Embryonic facial prominence (tissue), 1 donor: ENCODE data around the gene TRIM45.
"Not testable (repeated sequence)": the region's sequence is repeated elsewhere in the genome, so short reads cannot be mapped to it uniquely, and the experiment has no call there.

ENCODE experiments used
- DNase-seq: peaks from one replicate; pipeline ENCODE4 v3.0.0-alpha.2; 2016; ENCODE audit errors: extremely low spot score

The TRIM45 gene

GRCh38 chr1:117135329-117135728 is 13.8 kb upstream of the TRIM45 start:
- no peak for DNase-seq

GRCh38 chr1:117130526-117130925 is 9.0 kb upstream of the TRIM45 start:
- no peak for DNase-seq

GRCh38 chr1:117128323-117129079 is 7.0 kb upstream of the TRIM45 start:
- peak; percentile 56 for DNase-seq

- DNase-seq, result no peak
Measured at GRCh38 chr1:117127795-117128194, 6.2 kb upstream of the TRIM45 start.

GRCh38 chr1:117124661-117125060 is 3.1 kb upstream of the TRIM45 start:
- no peak for DNase-seq

GRCh38 chr1:117123274-117123673 is 1.7 kb upstream of the TRIM45 start:
- no peak for DNase-seq

GRCh38 chr1:117122330-117123025 is 929 bp upstream of the TRIM45 start:
- DNase-seq, result no peak

GRCh38 chr1:117120774-117121588 is 568 bp downstream of the TRIM45 start:
- DNase-seq, result peak; percentile 47

- DNase-seq, result not testable (repeated sequence)
Measured at GRCh38 chr1:117119144-117119543, 2.4 kb downstream of the TRIM45 start.

GRCh38 chr1:117118137-117118536 is 3.4 kb downstream of the TRIM45 start:
- DNase-seq, result no peak

- DNase-seq, result no peak
Measured at GRCh38 chr1:117117697-117118096, 3.9 kb downstream of the TRIM45 start.

GRCh38 chr1:117116784-117117130 is 4.8 kb downstream of the TRIM45 start:
- DNase-seq, result no peak

GRCh38 chr1:117116090-117116783 is 5.3 kb downstream of the TRIM45 start:
- DNase-seq, result no peak

GRCh38 chr1:117114877-117115276 is 6.7 kb downstream of the TRIM45 start:
- DNase-seq, result no peak

- DNase-seq, result no peak
Measured at GRCh38 chr1:117113199-117113598, 8.3 kb downstream of the TRIM45 start.

GRCh38 chr1:117112047-117112717 is 9.4 kb downstream of the TRIM45 start:
- DNase-seq, result no peak

- DNase-seq, result no peak
Measured at GRCh38 chr1:117110774-117111173, 10.8 kb downstream of the TRIM45 start.

GRCh38 chr1:117107364-117107763 is 14.2 kb downstream of the TRIM45 start:
- no peak for DNase-seq

GRCh38 chr1:117106478-117106877 is 15.1 kb downstream of the TRIM45 start:
- no peak for DNase-seq

GRCh38 chr1:117105722-117106121 is 15.8 kb downstream of the TRIM45 start:
- DNase-seq, result no peak

- no peak for DNase-seq
Measured at GRCh38 chr1:117104986-117105385, 16.6 kb downstream of the TRIM45 start.
